ENCODE results near the gene WNT8A. TPM values are rescaled to one million over a fixed set of nuclear protein-coding genes. Genes with fewer than 3 reads are reported as not detected.

Gene WNT8A
- total RNA-seq, 2 donors from 2014 or later, result not detected

- Histone ChIP-seq H3K4me3 (no peak overlapping the region), H3K27ac (no peak overlapping the region), H3K9me3 (no peaks in the 10 kb centered on the region), H3K36me3 (replicated peaks in 1 of 2; ENCODE audit: insufficient read depth in 1 of 2, low read depth in 2 of 2) (no peaks in the 10 kb centered on the region), H3K4me1 (no peaks in the 10 kb centered on the region), H3K27me3 (no peaks in the 10 kb centered on the region)
- 73 to 79% methylated on average over 11 of the region's 11 CpGs for WGBS, 2 donors
- intact Hi-C loops (cut with DNase I), result no loop called here
- no peak for ATAC-seq
- DNase-seq, result no peak
- TF ChIP-seq CTCF (IDR thresholded peaks at IDR 0.05) (no peak), POLR2A (IDR thresholded peaks at IDR 0.05) (no peak)
Measured at GRCh38 chr5:138096997-138097828, 13.4 kb downstream of the WNT8A start.

- ATAC-seq, result no peak
- H3K4me1 ChIP-seq, result peaks cover 4% of the 10 kb centered on the region
- no peak overlapping the region for H3K27ac ChIP-seq
- H3K36me3 ChIP-seq (replicated peaks in 1 of 2; ENCODE audit: insufficient read depth in 1 of 2, low read depth in 2 of 2), result no peaks in the 10 kb centered on the region
- H3K9me3 ChIP-seq, result no peaks in the 10 kb centered on the region
- H3K4me3 ChIP-seq, result no peak overlapping the region
- no peak for DNase-seq
- intact Hi-C loops (cut with DNase I), result no loop called here
- TF ChIP-seq POLR2A (IDR thresholded peaks at IDR 0.05) (no peak), CTCF (IDR thresholded peaks at IDR 0.05) (no peak)
- no peaks in the 10 kb centered on the region for H3K27me3 ChIP-seq
- WGBS, 2 donors, result 55 to 65% methylated on average over 7 of the region's 7 CpGs
Measured at GRCh38 chr5:138102454-138103318, 18.9 kb downstream of the WNT8A start.

- no peak overlapping the region for H3K27ac ChIP-seq
- no peak overlapping the region for H3K4me3 ChIP-seq
- ATAC-seq, result no peak
- no peak for DNase-seq
- H3K4me1 ChIP-seq, result peaks cover 5% of the 10 kb centered on the region
- H3K36me3 ChIP-seq (replicated peaks in 1 of 2; ENCODE audit: insufficient read depth in 1 of 2, low read depth in 2 of 2), result no peaks in the 10 kb centered on the region
- H3K27me3 ChIP-seq, result no peaks in the 10 kb centered on the region
- 23 to 24% methylated on average over 3 of the region's 3 CpGs for WGBS, 2 donors
- intact Hi-C loops (cut with DNase I), result no loop called here
- H3K9me3 ChIP-seq, result no peaks in the 10 kb centered on the region
- TF ChIP-seq POLR2A (IDR thresholded peaks at IDR 0.05) (no peak), CTCF (IDR thresholded peaks at IDR 0.05) (no peak)
Measured at GRCh38 chr5:138103319-138103637, 19.4 kb downstream of the WNT8A start.

DNA sequence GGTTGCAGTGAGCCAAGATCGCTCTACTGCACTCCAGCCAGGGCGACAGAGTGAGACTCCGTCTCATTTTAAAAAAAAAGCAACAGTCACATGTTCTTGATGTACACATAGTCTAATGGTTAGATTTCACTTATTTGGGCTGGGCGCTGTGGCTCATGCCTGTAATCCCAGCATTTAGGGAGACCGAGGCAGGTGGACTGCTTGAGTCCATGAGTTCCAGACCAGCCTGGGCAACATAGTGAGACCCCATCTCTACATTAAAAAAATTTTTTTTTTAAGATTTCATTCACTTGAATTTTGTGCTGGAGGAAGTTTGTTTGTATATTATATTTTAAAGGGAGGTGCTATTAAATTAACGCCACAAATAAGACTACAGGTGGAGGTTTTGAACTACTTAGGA, 21.9 kb downstream of the WNT8A start:
- Histone ChIP-seq H3K4me3 (no peak overlapping the region), H3K9me3 (no peaks in the 10 kb centered on the region), H3K36me3 (replicated peaks in 1 of 2; ENCODE audit: insufficient read depth in 1 of 2, low read depth in 2 of 2) (no peaks in the 10 kb centered on the region), H3K27ac (no peak overlapping the region), H3K4me1 (peaks cover 5% of the 10 kb centered on the region), H3K27me3 (no peaks in the 10 kb centered on the region)
- ATAC-seq (no peak), DNase-seq (no peak)
- 88 to 91% methylated on average over 6 of the region's 6 CpGs for WGBS, 2 donors
- intact Hi-C loops (cut with DNase I), result no loop called here
- TF ChIP-seq CTCF (IDR thresholded peaks at IDR 0.05) (no peak), POLR2A (IDR thresholded peaks at IDR 0.05) (no peak)
